HEK293 (cell line): ENCODE measurements around the gene RBMS1.

Experiments used
- CTCF ChIA-PET: fragments of 350-600 bp; formaldehyde crosslinking; extraction: SDS; loops from one replicate; lab custom pipeline; 2021; ENCODE audit warnings: antibody characterized with exemption; lab: Yijun Ruan, JAX
- POLR2A ChIA-PET: fragments of 300-600 bp; formaldehyde crosslinking; extraction: SDS; loops from one replicate; lab custom pipeline; 2020; ENCODE audit warnings: antibody characterized with exemption, inconsistent platforms; lab: Yijun Ruan, JAX
- H3K27ac ChIP-seq: fragments of 200-500 bp; sonication (Bioruptor generic); 2 replicates; pipeline ENCODE4 v1.5.1; 2014; ENCODE audit warnings: low read depth, low read length, control low read depth, inconsistent platforms; ENCODE audit errors: extremely low read depth
- H3K36me3 ChIP-seq, 2 experiments: fragments of 200-500 bp in 1 of 2; sonication (Bioruptor generic) in 1 of 2; 1 replicate in 1 of 2; 2 replicates in 1 of 2; pipeline ENCODE4 v1.5.1; 2014 to 2017; ENCODE audit warnings: inconsistent platforms in 2 of 2, low read length in 2 of 2; ENCODE audit not compliant: control insufficient read depth in 2 of 2, insufficient read depth in 1 of 2
- H3K4me1 ChIP-seq: fragments of 200-500 bp; sonication (Bioruptor generic); 2 replicates; pipeline ENCODE4 v1.5.1; 2014; ENCODE audit warnings: mild to moderate bottlenecking, low read length, inconsistent platforms; ENCODE audit not compliant: control insufficient read depth, insufficient read depth
- H3K4me3 ChIP-seq: 2 replicates; pipeline ENCODE4 v1.5.1; 2011; ENCODE audit warnings: low read depth, mild to moderate bottlenecking, control low read depth, low read length, moderate library complexity
- H3K9me3 ChIP-seq: fragments of 200-500 bp; sonication (Bioruptor generic); 2 replicates; pipeline ENCODE4 v1.5.1; 2014; ENCODE audit warnings: low read depth, low read length, inconsistent platforms; ENCODE audit not compliant: control insufficient read depth, insufficient read depth
- BCL6B ChIP-seq: fragments of 450-650 bp; formaldehyde crosslinking; IDR thresholded peaks from 2 replicates; pipeline ENCODE4 v1.5.1; 2017; ENCODE audit warnings: missing biosample characterization, missing genetic modification characterization
- HOXC10 ChIP-seq: sonication (generic); formaldehyde crosslinking; IDR thresholded peaks from 2 replicates; pipeline ENCODE4 v1.8.1; 2023; ENCODE audit warnings: mild to moderate bottlenecking, missing genetic modification reagents
- KLF10 ChIP-seq: fragments of 450-650 bp; IDR thresholded peaks from 2 replicates; pipeline ENCODE4 v1.5.1; 2018; ENCODE audit warnings: missing biosample characterization, mild to moderate bottlenecking, missing genetic modification characterization
- PRDM10 ChIP-seq: fragments of 450-650 bp; formaldehyde crosslinking; IDR thresholded peaks from 2 replicates; pipeline ENCODE4 v1.5.1; 2016; ENCODE audit warnings: missing biosample characterization, missing genetic modification characterization
- SCRT2 ChIP-seq: fragments of 450-650 bp; formaldehyde crosslinking; IDR thresholded peaks from 2 replicates; pipeline ENCODE4 v1.5.1; 2016; ENCODE audit warnings: missing biosample characterization, missing genetic modification characterization
- SP7 ChIP-seq: fragments of 450-650 bp; formaldehyde crosslinking; IDR thresholded peaks from 2 replicates; pipeline ENCODE4 v1.5.1; 2016; ENCODE audit warnings: missing biosample characterization, missing genetic modification characterization
- YY1 ChIP-seq: fragments of 450-650 bp; formaldehyde crosslinking; IDR thresholded peaks from 2 replicates; pipeline ENCODE4 v1.5.1; 2018; ENCODE audit warnings: missing biosample characterization, missing genetic modification characterization
- ZBTB21 ChIP-seq: fragments of 450-650 bp; formaldehyde crosslinking; IDR thresholded peaks from 2 replicates; pipeline ENCODE4 v1.5.1; 2017; ENCODE audit warnings: missing biosample characterization, missing genetic modification characterization
- ZFP37 ChIP-seq: fragments of 450-650 bp; formaldehyde crosslinking; IDR thresholded peaks from 2 replicates; pipeline ENCODE4 v1.5.1; 2016; ENCODE audit warnings: missing biosample characterization, missing genetic modification characterization
- ZNF248 ChIP-seq: fragments of 450-650 bp; formaldehyde crosslinking; IDR thresholded peaks from 2 replicates; pipeline ENCODE4 v1.5.1; 2017; ENCODE audit warnings: missing biosample characterization, missing genetic modification characterization
- ZNF302 ChIP-seq: fragments of 450-650 bp; formaldehyde crosslinking; IDR thresholded peaks from 2 replicates; pipeline ENCODE4 v1.5.1; 2016; ENCODE audit warnings: missing biosample characterization, missing genetic modification characterization, low read depth
- ZNF311 ChIP-seq: fragments of 450-650 bp; formaldehyde crosslinking; IDR thresholded peaks from 2 replicates; pipeline ENCODE4 v1.5.1; 2017; ENCODE audit warnings: missing biosample characterization, missing genetic modification characterization, borderline replicate concordance
- ZNF366 ChIP-seq: fragments of 450-650 bp; formaldehyde crosslinking; conservative IDR thresholded peaks from 2 replicates; pipeline ENCODE4 v1.5.1; 2016; ENCODE audit warnings: missing biosample characterization, missing genetic modification characterization
- ZNF514 ChIP-seq: fragments of 450-650 bp; formaldehyde crosslinking; IDR thresholded peaks from 2 replicates; pipeline ENCODE4 v1.5.1; 2016; ENCODE audit warnings: missing biosample characterization, missing genetic modification characterization
- ZNF596 ChIP-seq: fragments of 450-650 bp; IDR thresholded peaks from 2 replicates; pipeline ENCODE4 v1.5.0; 2018; ENCODE audit warnings: missing biosample characterization, mild to moderate bottlenecking, missing genetic modification characterization, moderate library complexity
- ZNF654 ChIP-seq: fragments of 450-650 bp; formaldehyde crosslinking; IDR thresholded peaks from 2 replicates; pipeline ENCODE4 v1.5.1; 2016; ENCODE audit warnings: low read depth, missing biosample characterization, missing genetic modification characterization
- ZNF660 ChIP-seq: fragments of 450-650 bp; IDR thresholded peaks from 2 replicates; pipeline ENCODE4 v1.5.1; 2018; ENCODE audit warnings: missing biosample characterization, mild to moderate bottlenecking, missing genetic modification characterization
- ZNF692 ChIP-seq: fragments of 450-650 bp; formaldehyde crosslinking; IDR thresholded peaks from 2 replicates; pipeline ENCODE4 v1.5.1; 2016; ENCODE audit warnings: missing biosample characterization, missing genetic modification characterization
- ZSCAN23 ChIP-seq: fragments of 450-650 bp; formaldehyde crosslinking; IDR thresholded peaks from 2 replicates; pipeline ENCODE4 v1.5.1; 2016; ENCODE audit warnings: missing biosample characterization, missing genetic modification characterization
- TF ChIP-seq, protein P1 (sequence below): fragments of 450-650 bp; formaldehyde crosslinking; conservative IDR thresholded peaks from 2 replicates; pipeline ENCODE4 v1.5.1; 2016; ENCODE audit warnings: low read depth, missing biosample characterization, missing genetic modification characterization

Gene RBMS1

DNA sequence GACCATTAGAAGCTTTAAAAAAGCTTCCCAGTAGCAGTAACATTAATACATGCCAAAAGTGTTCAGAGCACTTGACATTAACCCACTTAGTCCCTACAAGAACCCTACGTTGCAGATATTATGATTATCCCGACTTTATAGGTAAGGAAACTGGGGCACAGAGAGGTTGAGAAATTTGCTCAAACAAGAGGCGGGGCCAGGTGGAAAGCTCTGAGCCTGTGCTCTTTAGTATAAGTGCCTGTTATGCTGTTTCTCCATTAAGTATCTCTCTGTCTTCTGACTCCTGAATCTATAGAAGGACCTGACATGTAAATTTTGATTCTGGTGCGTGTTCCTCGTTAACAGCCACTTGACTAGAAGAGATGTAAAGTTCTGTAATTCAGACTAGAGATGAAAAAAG, 139.8 kb downstream of the RBMS1 start:
- ChIA-PET CTCF (interaction anchor here (0.6 to 1.5 kb wide), 13 partner anchors 10 to 710 kb away, joined by 3 to 5 read pairs (median 3); no protein-coding TSS in a partner anchor), POLR2A (interaction anchor here (0.6 to 0.7 kb wide), 2 partner anchors 15 to 51 kb away, joined by 3 read pairs; no protein-coding TSS in a partner anchor)
- Histone ChIP-seq H3K4me3 (no peak overlapping the region), H3K36me3 (no peaks in the 10 kb centered on the region), H3K9me3 (no peaks in the 10 kb centered on the region), H3K4me1 (peaks cover 18% of the 10 kb centered on the region; the same call in 1 of the 2 replicates), H3K27ac (no peak overlapping the region)
- TF ChIP-seq SCRT2 (tag by site-specific recombination) (no peak), HOXC10 (CRISPR knock-in tag) (no peak), ZNF311 (no peak)

DNA sequence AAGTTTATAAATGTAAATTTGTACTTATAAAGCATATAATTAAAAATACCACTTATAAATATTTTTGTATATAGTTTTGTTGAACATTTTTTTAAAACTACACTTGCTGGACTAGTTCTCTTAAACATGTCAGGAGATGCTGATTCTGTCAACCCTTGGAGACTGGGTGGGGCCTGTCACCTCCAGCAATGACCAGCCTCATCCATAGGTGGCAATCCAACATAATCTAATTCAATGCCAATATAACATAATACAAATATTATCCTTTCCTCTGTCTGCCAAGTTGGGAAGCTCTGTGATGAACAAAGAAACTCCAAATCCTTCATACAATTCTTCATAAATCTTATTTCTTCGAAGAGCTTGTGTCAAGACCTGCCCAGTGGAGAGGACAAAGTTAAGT, 140.4 kb downstream of the RBMS1 start:
- Histone ChIP-seq H3K4me1 (peaks cover 18% of the 10 kb centered on the region; the same call in 1 of the 2 replicates), H3K36me3 (no peaks in the 10 kb centered on the region), H3K4me3 (no peak overlapping the region), H3K9me3 (no peaks in the 10 kb centered on the region), H3K27ac (no peak overlapping the region)
- no peak for TF ChIP-seq ZFP37 (tag by site-specific recombination)
- TF ChIP-seq KLF10 (tag by site-specific recombination) = no peak
- TF ChIP-seq ZNF248 = no peak
- no peak for TF ChIP-seq ZSCAN23
- TF ChIP-seq ZBTB21 = no peak
- no peak for TF ChIP-seq ZNF596 (tag by site-specific recombination)
- peak; percentile 16; the same call in 1 of the 2 replicates for TF ChIP-seq ZNF654 (tag by site-specific recombination)
- no peak for TF ChIP-seq ZNF302 (tag by site-specific recombination)
- POLR2A ChIA-PET = interaction anchor here (0.5 to 0.7 kb wide), 3 partner anchors 14 to 101 kb away, joined by 3 read pairs; no protein-coding TSS in a partner anchor
- CTCF ChIA-PET = interaction anchor here (0.6 to 1.5 kb wide), 14 partner anchors 10 to 710 kb away, joined by 3 to 5 read pairs (median 4); no protein-coding TSS in a partner anchor

DNA sequence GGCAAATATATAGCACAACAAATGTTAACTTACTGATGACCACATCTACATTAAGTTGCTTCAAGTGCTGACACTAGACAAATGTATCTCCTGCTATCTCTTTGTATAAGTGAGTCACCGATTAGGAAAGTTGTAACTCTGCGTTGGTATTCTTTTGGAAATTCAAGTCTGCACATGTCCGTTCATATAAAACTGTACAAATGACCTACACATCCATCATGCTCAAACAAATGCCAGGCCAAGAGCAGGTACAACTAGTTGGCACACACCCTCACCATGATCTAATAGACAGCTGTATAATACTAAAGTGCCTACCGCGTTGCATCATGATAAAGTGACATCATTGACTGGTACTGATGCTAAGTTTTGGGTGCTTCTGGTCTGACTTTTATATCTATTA, 141.1 kb downstream of the RBMS1 start:
- Histone ChIP-seq H3K4me3 (no peak overlapping the region), H3K4me1 (peaks cover 18% of the 10 kb centered on the region; the same call in 1 of the 2 replicates), H3K27ac (no peak overlapping the region), H3K36me3 (no peaks in the 10 kb centered on the region), H3K9me3 (no peaks in the 10 kb centered on the region)
- POLR2A ChIA-PET = interaction anchor here (0.5 kb wide), 1 partner anchor 100 kb away, joined by 3 read pairs; no protein-coding TSS in a partner anchor
- CTCF ChIA-PET = interaction anchor here (0.8 to 1.4 kb wide), 4 partner anchors 77 to 641 kb away, joined by 4 to 5 read pairs (median 4); no protein-coding TSS in a partner anchor
- TF ChIP-seq SCRT2 (tag by site-specific recombination) (peak; percentile 54; the same call in 1 of the 2 replicates), ZNF660 (tag by site-specific recombination) (peak; percentile 87), ZBTB21 (peak; percentile 63), BCL6B (tag by site-specific recombination) (no peak), ZNF514 (no peak), ZNF366 (tag by site-specific recombination) (peak; percentile 91), ZNF692 (peak; percentile 78), PRDM10 (peak; percentile 27), YY1 (tag by site-specific recombination) (no peak), SP7 (tag by site-specific recombination) (peak; percentile 59)
- TF ChIP-seq, protein P1, sequence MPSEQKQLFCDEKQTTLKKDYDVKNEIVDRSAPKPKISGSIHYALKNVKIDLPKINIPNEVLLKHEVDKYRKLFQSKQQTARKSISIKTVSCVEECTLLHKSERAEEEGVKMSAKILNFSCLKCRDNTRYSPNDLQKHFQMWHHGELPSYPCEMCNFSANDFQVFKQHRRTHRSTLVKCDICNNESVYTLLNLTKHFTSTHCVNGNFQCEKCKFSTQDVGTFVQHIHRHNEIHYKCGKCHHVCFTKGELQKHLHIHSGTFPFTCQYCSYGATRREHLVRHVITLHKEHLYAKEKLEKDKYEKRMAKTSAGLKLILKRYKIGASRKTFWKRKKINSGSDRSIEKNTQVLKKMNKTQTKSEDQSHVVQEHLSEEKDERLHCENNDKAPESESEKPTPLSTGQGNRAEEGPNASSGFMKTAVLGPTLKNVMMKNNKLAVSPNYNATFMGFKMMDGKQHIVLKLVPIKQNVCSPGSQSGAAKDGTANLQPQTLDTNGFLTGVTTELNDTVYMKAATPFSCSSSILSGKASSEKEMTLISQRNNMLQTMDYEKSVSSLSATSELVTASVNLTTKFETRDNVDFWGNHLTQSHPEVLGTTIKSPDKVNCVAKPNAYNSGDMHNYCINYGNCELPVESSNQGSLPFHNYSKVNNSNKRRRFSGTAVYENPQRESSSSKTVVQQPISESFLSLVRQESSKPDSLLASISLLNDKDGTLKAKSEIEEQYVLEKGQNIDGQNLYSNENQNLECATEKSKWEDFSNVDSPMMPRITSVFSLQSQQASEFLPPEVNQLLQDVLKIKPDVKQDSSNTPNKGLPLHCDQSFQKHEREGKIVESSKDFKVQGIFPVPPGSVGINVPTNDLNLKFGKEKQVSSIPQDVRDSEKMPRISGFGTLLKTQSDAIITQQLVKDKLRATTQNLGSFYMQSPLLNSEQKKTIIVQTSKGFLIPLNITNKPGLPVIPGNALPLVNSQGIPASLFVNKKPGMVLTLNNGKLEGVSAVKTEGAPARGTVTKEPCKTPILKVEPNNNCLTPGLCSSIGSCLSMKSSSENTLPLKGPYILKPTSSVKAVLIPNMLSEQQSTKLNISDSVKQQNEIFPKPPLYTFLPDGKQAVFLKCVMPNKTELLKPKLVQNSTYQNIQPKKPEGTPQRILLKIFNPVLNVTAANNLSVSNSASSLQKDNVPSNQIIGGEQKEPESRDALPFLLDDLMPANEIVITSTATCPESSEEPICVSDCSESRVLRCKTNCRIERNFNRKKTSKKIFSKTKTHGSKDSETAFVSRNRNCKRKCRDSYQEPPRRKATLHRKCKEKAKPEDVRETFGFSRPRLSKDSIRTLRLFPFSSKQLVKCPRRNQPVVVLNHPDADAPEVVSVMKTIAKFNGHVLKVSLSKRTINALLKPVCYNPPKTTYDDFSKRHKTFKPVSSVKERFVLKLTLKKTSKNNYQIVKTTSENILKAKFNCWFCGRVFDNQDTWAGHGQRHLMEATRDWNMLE (tag by site-specific recombination) = no peak
